ENCODE measurements around the gene GNAS-AS1. TPM values are rescaled to one million over a fixed set of nuclear protein-coding genes. Genes with fewer than 3 reads are reported as not detected.

Gene GNAS-AS1
- total RNA-seq, 1 donor from 2014 or later: 1.4 TPM

DNA sequence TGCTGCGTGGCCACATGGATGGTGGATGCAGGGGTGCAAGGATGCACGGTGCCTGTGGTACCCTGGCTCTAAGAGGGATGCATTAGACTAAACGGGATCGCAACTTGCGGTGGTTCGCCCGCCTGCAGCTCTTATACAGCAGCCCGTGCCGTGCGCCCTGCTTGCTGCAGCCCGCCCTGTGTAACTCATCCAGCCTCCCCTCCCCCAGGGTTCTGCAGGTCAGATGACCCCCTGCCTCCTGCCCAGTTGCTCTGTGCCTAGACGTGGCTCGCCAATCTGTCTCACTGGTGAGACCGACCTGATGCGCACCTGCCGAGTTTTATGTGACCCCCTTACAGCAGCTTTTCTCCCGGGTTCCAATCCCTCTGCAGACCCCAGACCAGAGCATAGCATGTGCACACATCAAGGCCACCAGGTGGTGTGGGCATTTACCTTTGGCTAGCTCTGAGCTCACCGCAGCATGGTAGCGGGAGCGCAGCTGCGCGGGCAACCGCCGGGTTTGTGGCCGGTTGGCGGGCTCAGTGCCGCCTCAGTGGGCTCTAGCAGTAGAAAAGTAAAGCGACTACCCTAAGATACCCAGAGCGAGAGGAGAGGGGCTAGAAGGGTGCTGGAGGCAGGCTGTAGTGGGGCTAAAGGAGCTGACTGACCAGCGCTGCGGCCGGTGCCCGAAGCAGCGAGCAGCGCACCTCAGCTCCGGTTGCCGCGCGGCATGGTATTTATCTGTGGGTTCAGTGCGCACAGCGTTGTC lies 693 bp upstream of the GNAS-AS1 start:
- Mint-ChIP-seq H3K4me1 (peaks cover 36% of the 10 kb centered on the region), H3K36me3 (ENCODE audit: low read depth) (no peaks in the 10 kb centered on the region), H3K27me3 (peaks cover 20% of the 10 kb centered on the region), H3K9me3 (no peaks in the 10 kb centered on the region), H3K4me3 (peak overlapping the region; percentile 89), H3K27ac (no peak overlapping the region)
- CTCF ChIA-PET: interaction anchor here (0.8 to 1.5 kb wide), 2 partner anchors 23 to 645 kb away, joined by 3 read pairs; no protein-coding TSS in a partner anchor
- TF ChIP-seq, protein P1, sequence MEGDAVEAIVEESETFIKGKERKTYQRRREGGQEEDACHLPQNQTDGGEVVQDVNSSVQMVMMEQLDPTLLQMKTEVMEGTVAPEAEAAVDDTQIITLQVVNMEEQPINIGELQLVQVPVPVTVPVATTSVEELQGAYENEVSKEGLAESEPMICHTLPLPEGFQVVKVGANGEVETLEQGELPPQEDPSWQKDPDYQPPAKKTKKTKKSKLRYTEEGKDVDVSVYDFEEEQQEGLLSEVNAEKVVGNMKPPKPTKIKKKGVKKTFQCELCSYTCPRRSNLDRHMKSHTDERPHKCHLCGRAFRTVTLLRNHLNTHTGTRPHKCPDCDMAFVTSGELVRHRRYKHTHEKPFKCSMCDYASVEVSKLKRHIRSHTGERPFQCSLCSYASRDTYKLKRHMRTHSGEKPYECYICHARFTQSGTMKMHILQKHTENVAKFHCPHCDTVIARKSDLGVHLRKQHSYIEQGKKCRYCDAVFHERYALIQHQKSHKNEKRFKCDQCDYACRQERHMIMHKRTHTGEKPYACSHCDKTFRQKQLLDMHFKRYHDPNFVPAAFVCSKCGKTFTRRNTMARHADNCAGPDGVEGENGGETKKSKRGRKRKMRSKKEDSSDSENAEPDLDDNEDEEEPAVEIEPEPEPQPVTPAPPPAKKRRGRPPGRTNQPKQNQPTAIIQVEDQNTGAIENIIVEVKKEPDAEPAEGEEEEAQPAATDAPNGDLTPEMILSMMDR (IDR thresholded peaks at IDR 0.05): no peak
- no peak for ATAC-seq (ENCODE audit: low read depth)
- peak; percentile 16 for DNase-seq
- intact Hi-C loops (cut with micrococcal nuclease): loop anchor here (5.0 kb wide), 1 partner anchor 199 kb away; the partner anchor contains the start of gene STX16
- POLR2A ChIA-PET: interaction anchor here (1.5 to 1.9 kb wide), 2 partner anchors 38 to 181 kb away, joined by 4 to 5 read pairs; partner anchors contain the start of gene ATP5F1E

DNA sequence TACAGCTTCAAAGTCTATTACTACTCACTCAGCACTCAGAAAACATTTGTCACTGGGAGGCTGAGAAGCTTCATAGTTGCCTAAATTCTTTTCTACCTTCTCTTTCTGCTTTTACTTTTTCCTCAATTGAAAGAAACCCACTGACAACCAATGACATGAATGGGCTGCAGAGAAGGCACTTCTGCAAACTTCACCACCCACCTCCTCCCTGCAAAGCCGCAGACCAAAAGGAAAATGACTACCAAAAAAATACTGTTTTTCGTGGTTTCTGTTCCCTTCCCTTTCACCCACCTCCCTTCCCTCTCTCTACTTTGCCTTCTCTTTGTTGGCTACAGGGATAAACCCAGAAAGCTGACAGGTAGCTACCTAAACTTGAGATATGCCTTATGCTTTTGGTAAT lies 3.2 kb downstream of the GNAS-AS1 start:
- CTCF ChIA-PET: no interaction called here
- TF ChIP-seq, protein P1 (IDR thresholded peaks at IDR 0.05): no peak
- ATAC-seq (ENCODE audit: low read depth) (no peak), DNase-seq (no peak)
- H3K36me3 Mint-ChIP-seq (ENCODE audit: low read depth): no peaks in the 10 kb centered on the region
- intact Hi-C loops (cut with micrococcal nuclease): no loop called here
- H3K4me3 Mint-ChIP-seq: no peak overlapping the region
- POLR2A ChIA-PET: no interaction called here
- no peak overlapping the region for H3K27ac Mint-ChIP-seq
- peaks cover 16% of the 10 kb centered on the region for H3K27me3 Mint-ChIP-seq
- H3K9me3 Mint-ChIP-seq: no peaks in the 10 kb centered on the region
- peaks cover 24% of the 10 kb centered on the region for H3K4me1 Mint-ChIP-seq

DNA sequence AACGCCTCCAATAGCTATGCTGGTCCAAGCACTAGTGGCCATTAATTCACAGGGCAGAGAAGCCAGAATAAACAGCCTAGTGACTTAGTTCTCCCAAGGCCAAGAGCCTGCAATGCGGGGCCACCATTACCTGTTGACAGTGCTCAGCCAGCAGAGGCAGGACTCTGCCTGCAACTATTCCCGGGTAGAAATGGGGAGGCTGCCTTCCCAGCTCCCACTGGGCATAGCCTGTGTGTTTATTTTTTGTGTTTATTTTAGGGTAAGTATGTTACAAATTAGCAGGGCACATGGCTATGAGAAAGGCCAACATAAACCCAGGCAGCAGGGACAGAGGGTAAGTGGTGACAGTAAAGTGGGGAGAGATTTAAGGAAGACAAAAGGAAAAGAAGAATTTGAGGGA lies 5.0 kb downstream of the GNAS-AS1 start:
- DNase-seq (no peak), ATAC-seq (ENCODE audit: low read depth) (no peak)
- intact Hi-C loops (cut with micrococcal nuclease): no loop called here
- Mint-ChIP-seq H3K4me1 (peaks cover 8% of the 10 kb centered on the region), H3K27me3 (peaks cover 14% of the 10 kb centered on the region), H3K4me3 (no peak overlapping the region), H3K9me3 (no peaks in the 10 kb centered on the region), H3K36me3 (ENCODE audit: low read depth) (peaks cover 4% of the 10 kb centered on the region), H3K27ac (no peak overlapping the region)
- TF ChIP-seq, protein P1 (IDR thresholded peaks at IDR 0.05): no peak
- POLR2A ChIA-PET: no interaction called here
- CTCF ChIA-PET: interaction anchor here (1.4 kb wide), 1 partner anchor 10 kb away, joined by 3 read pairs; no protein-coding TSS in a partner anchor

DNA sequence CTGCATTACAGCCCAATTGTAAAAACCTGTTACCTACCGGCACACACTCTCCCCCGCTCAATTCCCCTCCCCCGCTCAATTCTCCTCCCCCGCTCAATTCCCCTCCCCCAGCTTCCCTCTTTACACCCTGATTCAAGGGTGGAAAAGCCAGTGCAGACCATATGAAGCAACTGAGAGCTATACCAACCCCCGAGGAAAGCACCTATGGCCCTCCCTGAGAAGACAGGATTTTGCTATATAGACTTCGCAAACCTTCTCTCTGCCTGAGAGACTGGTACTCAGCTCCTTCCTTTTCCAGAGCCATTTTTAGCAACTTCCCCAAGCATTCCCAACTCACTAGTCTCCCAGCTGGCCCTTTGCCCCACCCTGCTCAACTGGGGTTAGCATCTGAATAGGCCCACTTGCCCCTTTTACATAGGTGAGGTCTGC lies 7.6 kb downstream of the GNAS-AS1 start:
- ChIA-PET POLR2A (no interaction called here), CTCF (no interaction called here)
- TF ChIP-seq, protein P1 (IDR thresholded peaks at IDR 0.05): no peak
- intact Hi-C loops (cut with micrococcal nuclease): no loop called here
- ATAC-seq (ENCODE audit: low read depth): no peak
- Mint-ChIP-seq H3K36me3 (ENCODE audit: low read depth) (peaks cover 4% of the 10 kb centered on the region), H3K4me1 (peaks cover 9% of the 10 kb centered on the region), H3K4me3 (no peak overlapping the region), H3K9me3 (no peaks in the 10 kb centered on the region), H3K27me3 (peaks cover 18% of the 10 kb centered on the region), H3K27ac (no peak overlapping the region)
- DNase-seq: no peak

DNA sequence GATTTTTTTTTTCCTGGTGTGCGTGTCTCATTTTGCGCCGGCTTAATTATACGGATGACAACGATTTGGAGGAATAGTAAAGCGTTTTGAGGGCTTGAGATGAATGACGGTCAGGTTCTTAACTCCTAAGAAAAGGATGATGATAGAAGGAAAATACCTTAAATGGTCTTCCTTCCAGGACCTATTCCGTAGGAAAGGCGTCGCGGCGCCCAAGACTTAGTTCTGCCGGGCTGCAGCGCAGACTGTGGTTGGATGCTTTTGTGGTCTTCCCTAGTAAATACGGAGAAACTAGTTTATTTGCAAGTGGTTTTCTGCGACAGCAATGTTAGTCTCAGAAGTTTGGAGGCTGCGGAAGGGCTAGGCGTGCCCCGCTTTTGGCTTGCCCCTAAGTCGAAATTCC lies 8.4 kb downstream of the GNAS-AS1 start:
- CTCF ChIA-PET: no interaction called here
- Mint-ChIP-seq H3K4me1 (peaks cover 5% of the 10 kb centered on the region), H3K27me3 (peaks cover 24% of the 10 kb centered on the region), H3K9me3 (no peaks in the 10 kb centered on the region), H3K36me3 (ENCODE audit: low read depth) (peaks cover 4% of the 10 kb centered on the region), H3K27ac (no peak overlapping the region), H3K4me3 (no peak overlapping the region)
- intact Hi-C loops (cut with micrococcal nuclease): no loop called here
- TF ChIP-seq, protein P1 (IDR thresholded peaks at IDR 0.05): no peak
- no peak for DNase-seq
- POLR2A ChIA-PET: no interaction called here
- no peak for ATAC-seq (ENCODE audit: low read depth)

Measured in activated B cell treated with CpG ODN at 0.5 μM for 24 hours (primary cell).